CD14-positive monocyte (primary cell): ENCODE measurements around the gene CWC27. TPM values are rescaled to one million over a fixed set of nuclear protein-coding genes. Genes with fewer than 3 reads are reported as not detected.
A peak's percentile ranks its signal among the peaks of the same experiment; 100 is the strongest.

Source experiments
- DNase-seq, 3 donors: peaks; one replicate each; pipeline ENCODE4 v3.0.0-alpha.2; 2011 to 2022
- H2AFZ ChIP-seq: 2 replicates; pipeline ENCODE4 v1.6.0; 2012; ENCODE audit warnings: mild to moderate bottlenecking, low read depth, low read length, inconsistent platforms; ENCODE audit not compliant: insufficient read depth, poor library complexity, severe bottlenecking
- H3K27ac ChIP-seq, 2 donors: 1 replicate in 1 of 2; 2 replicates in 1 of 2; pipeline ENCODE4 v1.5.1; 2012 to 2013; ENCODE audit warnings: low read length in 2 of 2, control low read depth in 1 of 2, inconsistent platforms in 1 of 2, low read depth in 1 of 2, mild to moderate bottlenecking in 1 of 2
- H3K27me3 ChIP-seq, 2 donors: one replicate each; pipeline versions ENCODE4 v1.6.0 to v1.6.1; 2011 to 2013; ENCODE audit warnings: low read length in 2 of 2; ENCODE audit not compliant: control insufficient read depth in 2 of 2, insufficient read depth in 2 of 2
- H3K36me3 ChIP-seq, 2 donors: replicated peaks in 1 of 2; 1 replicate in 1 of 2; 2 replicates in 1 of 2; pipeline versions ENCODE4 v1.5.1 to v1.6.1; 2012 to 2013; ENCODE audit warnings: low read length in 2 of 2, control low read depth in 1 of 2, inconsistent platforms in 1 of 2, mild to moderate bottlenecking in 1 of 2; ENCODE audit not compliant: insufficient read depth in 2 of 2, control insufficient read depth in 1 of 2
- H3K4me1 ChIP-seq, 2 donors: 1 replicate in 1 of 2; 2 replicates in 1 of 2; pipeline versions ENCODE4 v1.5.1 to v1.6.1; 2012 to 2013; ENCODE audit warnings: low read length in 2 of 2, control low read depth in 1 of 2, inconsistent platforms in 1 of 2, mild to moderate bottlenecking in 1 of 2, moderate library complexity in 1 of 2; ENCODE audit not compliant: insufficient read depth in 2 of 2, control insufficient read depth in 1 of 2
- H3K4me2 ChIP-seq: replicated peaks from 2 replicates; pipeline ENCODE3; 2012; ENCODE audit warnings: low read length, moderate library complexity, mild to moderate bottlenecking; ENCODE audit not compliant: poor library complexity, severe bottlenecking; ENCODE audit errors: extremely low read depth
- H3K4me3 ChIP-seq, 3 experiments: fragments of 200-600 bp in 1 of 3; sonication (generic) in 1 of 3; replicated peaks in 1 of 3; 1 replicate in 2 of 3; 2 replicates in 1 of 3; pipeline ENCODE4 v1.5.1; 2011 to 2013; ENCODE audit warnings: low read length in 3 of 3, mild to moderate bottlenecking in 3 of 3, control low read depth in 2 of 3, low read depth in 2 of 3, inconsistent platforms in 1 of 3, moderate library complexity in 1 of 3
- H3K79me2 ChIP-seq: 2 replicates; pipeline ENCODE4 v1.6.0; 2012; ENCODE audit warnings: mild to moderate bottlenecking, control low read depth, inconsistent platforms, low read length, moderate library complexity; ENCODE audit not compliant: insufficient read depth
- H3K9ac ChIP-seq: 2 replicates; pipeline ENCODE4 v1.6.0; 2017; ENCODE audit warnings: low read length, mild to moderate bottlenecking; ENCODE audit not compliant: insufficient read depth, poor library complexity, severe bottlenecking
- H3K9me3 ChIP-seq, 2 donors: replicated peaks in 1 of 2; 1 replicate in 1 of 2; 2 replicates in 1 of 2; pipeline versions ENCODE4 v1.5.1 to v1.6.1; 2012 to 2013; ENCODE audit warnings: low read length in 2 of 2, control low read depth in 1 of 2; ENCODE audit not compliant: control insufficient read depth in 1 of 2, insufficient read depth in 1 of 2
- H4K20me1 ChIP-seq: 2 replicates; pipeline ENCODE4 v1.6.0; 2012; ENCODE audit warnings: mild to moderate bottlenecking, low read length, control low read depth, moderate library complexity; ENCODE audit not compliant: insufficient read depth
- H3K27ac Mint-ChIP-seq, 7 donors: one replicate each; pipeline ENCODE4 v1.8.0; 2020; ENCODE audit warnings: mild to moderate bottlenecking in 7 of 7, mixed read lengths in 7 of 7, moderate library complexity in 6 of 7, inconsistent platforms in 2 of 7
- H3K27me3 Mint-ChIP-seq, 3 donors: one replicate each; pipeline ENCODE4 v1.8.0; 2021 to 2022; ENCODE audit warnings: low read depth in 3 of 3, mild to moderate bottlenecking in 3 of 3, mixed read lengths in 3 of 3, moderate library complexity in 3 of 3, inconsistent platforms in 1 of 3
- H3K36me3 Mint-ChIP-seq, 2 donors: one replicate each; pipeline ENCODE4 v1.8.0; 2020; ENCODE audit warnings: mixed read lengths in 2 of 2, inconsistent platforms in 1 of 2, mild to moderate bottlenecking in 1 of 2
- H3K4me1 Mint-ChIP-seq: one replicate; pipeline ENCODE4 v1.8.0; 2020; ENCODE audit warnings: mild to moderate bottlenecking, mixed read lengths
- H3K4me3 Mint-ChIP-seq, 2 donors: one replicate each; pipeline ENCODE4 v1.8.0; 2020; ENCODE audit warnings: mild to moderate bottlenecking in 2 of 2, mixed read lengths in 2 of 2, moderate library complexity in 1 of 2
- H3K9me3 Mint-ChIP-seq, 7 donors: one replicate each; pipeline ENCODE4 v1.8.0; 2020 to 2022; ENCODE audit warnings: mixed read lengths in 7 of 7, mild to moderate bottlenecking in 6 of 7, moderate library complexity in 6 of 7, inconsistent platforms in 2 of 7
- WGBS: methylation state at CpG from one replicate; pipeline ENCODE4 v1.1.5; 2013; ENCODE audit warnings: missing lambda C conversion rate; ENCODE audit not compliant: insufficient coverage; 5-methylcytosine and 5-hydroxymethylcytosine counted together
- intact Hi-C, 2 donors: fragments of 100-400 bp; cut with micrococcal nuclease; formaldehyde crosslinking; loops; one replicate each; pipeline versions ENCODE4 v1.15.0 to v1.15.1; 2023
- polyA plus RNA-seq, 3 donors: library from polyadenylated mRNA; depleted of rRNA in 1 of 3; unstranded in 2 of 3; stranded (reverse) in 1 of 3; fragments of 300-500 nt in 2 of 3; fragments of >200 nt in 1 of 3; fragmentation: Illumina TruSeq in 2 of 3; gene quantifications; 1 replicate in 2 of 3; 2 replicates in 1 of 3; pipeline ENCODE4 v1.2.3, GENCODE V29; 2012 to 2021
- TF ChIP-seq, protein P1 (sequence below): fragments of 200-600 bp; IDR thresholded peaks from one replicate; pipeline ENCODE4 v1.8.0; 2022; ENCODE audit warnings: antibody characterized with exemption, mild to moderate bottlenecking

CWC27 gene
- polyA plus RNA-seq, 3 donors = 6.6 to 18.9 (median 14.5) TPM

DNA sequence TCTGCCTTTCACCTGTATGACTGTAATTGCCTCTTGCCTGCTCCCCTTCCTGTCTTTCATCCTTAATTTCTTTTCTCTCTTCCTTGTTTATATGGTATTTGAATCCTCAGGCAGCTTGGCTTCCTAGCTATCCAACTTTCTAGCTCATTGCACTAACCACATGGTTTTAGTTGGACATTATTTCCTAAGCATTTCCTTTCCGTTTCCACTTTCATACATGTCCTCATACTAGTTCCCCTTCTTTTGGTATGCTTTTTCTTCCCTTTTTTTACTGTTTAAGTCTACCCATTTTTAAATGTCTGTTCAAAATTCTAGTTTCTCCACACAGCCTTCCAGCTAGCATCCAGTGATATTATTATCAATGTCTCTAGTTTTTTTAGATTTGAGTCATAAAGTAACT, 6.6 kb downstream of the CWC27 start:
- Mint-ChIP-seq H3K27me3 (peaks cover 0 to 2% (median 0%) of the 10 kb centered on the region in 3 donors), H3K4me3 (peak overlapping the region in 1 of 2 donors; percentile 76), H3K4me1 (peaks cover 29% of the 10 kb centered on the region), H3K27ac (peak overlapping the region; percentile 63 to 87 (median 81)), H3K36me3 (peaks cover 15 to 17% of the 10 kb centered on the region in 2 donors), H3K9me3 (peaks cover 0 to 7% (median 3%) of the 10 kb centered on the region in 7 donors)
- no peaks in the 10 kb centered on the region for H3K27me3 ChIP-seq
- H3K4me3 ChIP-seq = peak overlapping the region in 1 of 3 experiments; percentile 6
- H3K9ac ChIP-seq = no peak overlapping the region
- H3K79me2 ChIP-seq = peaks cover 17% of the 10 kb centered on the region
- intact Hi-C loops = no loop called here
- H2AFZ ChIP-seq = no peak overlapping the region
- 11% methylated on average over 1 of the region's 1 CpG for WGBS
- H3K4me1 ChIP-seq = peaks cover 17 to 32% of the 10 kb centered on the region in 2 donors
- H3K36me3 ChIP-seq = peaks cover 0 to 10% of the 10 kb centered on the region in 2 donors
- peak overlapping the region; percentile 32 for H3K4me2 ChIP-seq
- peak; percentile 23 to 68 (median 54) for DNase-seq
- H3K9me3 ChIP-seq = no peaks in the 10 kb centered on the region
- H4K20me1 ChIP-seq = no peaks in the 10 kb centered on the region
- TF ChIP-seq, protein P1, sequence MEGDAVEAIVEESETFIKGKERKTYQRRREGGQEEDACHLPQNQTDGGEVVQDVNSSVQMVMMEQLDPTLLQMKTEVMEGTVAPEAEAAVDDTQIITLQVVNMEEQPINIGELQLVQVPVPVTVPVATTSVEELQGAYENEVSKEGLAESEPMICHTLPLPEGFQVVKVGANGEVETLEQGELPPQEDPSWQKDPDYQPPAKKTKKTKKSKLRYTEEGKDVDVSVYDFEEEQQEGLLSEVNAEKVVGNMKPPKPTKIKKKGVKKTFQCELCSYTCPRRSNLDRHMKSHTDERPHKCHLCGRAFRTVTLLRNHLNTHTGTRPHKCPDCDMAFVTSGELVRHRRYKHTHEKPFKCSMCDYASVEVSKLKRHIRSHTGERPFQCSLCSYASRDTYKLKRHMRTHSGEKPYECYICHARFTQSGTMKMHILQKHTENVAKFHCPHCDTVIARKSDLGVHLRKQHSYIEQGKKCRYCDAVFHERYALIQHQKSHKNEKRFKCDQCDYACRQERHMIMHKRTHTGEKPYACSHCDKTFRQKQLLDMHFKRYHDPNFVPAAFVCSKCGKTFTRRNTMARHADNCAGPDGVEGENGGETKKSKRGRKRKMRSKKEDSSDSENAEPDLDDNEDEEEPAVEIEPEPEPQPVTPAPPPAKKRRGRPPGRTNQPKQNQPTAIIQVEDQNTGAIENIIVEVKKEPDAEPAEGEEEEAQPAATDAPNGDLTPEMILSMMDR = no peak
- peak overlapping the region in 1 of 2 donors; percentile 40 for H3K27ac ChIP-seq

DNA sequence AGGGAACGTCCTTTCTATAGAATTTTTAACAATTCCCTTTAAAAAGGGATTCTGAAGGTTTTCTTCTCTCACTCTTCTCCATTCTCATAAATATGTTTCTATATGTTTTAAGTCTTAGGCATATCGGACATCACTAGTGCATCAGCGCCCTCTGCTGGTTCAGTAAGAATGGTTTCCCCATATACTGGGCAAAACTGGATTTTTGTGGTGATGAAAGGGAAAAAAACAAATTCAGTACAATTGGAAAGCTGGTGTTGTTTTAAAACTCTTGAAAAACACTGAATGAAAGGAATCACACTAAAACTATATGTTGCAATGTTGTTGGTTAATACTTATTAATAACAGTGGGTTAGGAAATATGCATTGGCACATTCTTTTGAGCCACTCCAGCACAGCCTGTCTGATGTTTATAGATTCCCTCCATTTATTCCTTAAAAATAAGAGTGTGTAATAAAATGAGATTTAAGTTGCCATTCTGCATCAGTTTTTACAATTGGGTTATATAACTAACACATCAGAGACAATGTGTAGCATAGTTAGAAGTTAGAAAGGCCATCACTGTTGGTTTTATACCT, 15.8 kb downstream of the CWC27 start:
- DNase-seq = peak; percentile 61 to 80 (median 74)
- Histone ChIP-seq H3K79me2 (no peaks in the 10 kb centered on the region), H2AFZ (no peak overlapping the region), H3K36me3 (peaks cover 13 to 39% of the 10 kb centered on the region in 2 donors), H3K4me1 (no peaks in the 10 kb centered on the region), H3K9ac (no peak overlapping the region), H3K9me3 (no peaks in the 10 kb centered on the region), H3K27me3 (no peaks in the 10 kb centered on the region), H3K27ac (no peak overlapping the region), H4K20me1 (no peaks in the 10 kb centered on the region), H3K4me3 (no peak overlapping the region), H3K4me2 (no peak overlapping the region)
- Mint-ChIP-seq H3K9me3 (peaks cover 0 to 7% (median 2%) of the 10 kb centered on the region in 7 donors), H3K27ac (no peak overlapping the region), H3K36me3 (peaks cover 20 to 26% of the 10 kb centered on the region in 2 donors), H3K4me1 (peaks cover 7% of the 10 kb centered on the region), H3K27me3 (peaks cover 0 to 2% (median 0%) of the 10 kb centered on the region in 3 donors), H3K4me3 (no peak overlapping the region)
- WGBS = no CpG with 5 or more reads among the region's 3 CpGs
- intact Hi-C loops = loop anchor here (5.0 kb wide), 1 partner anchor 147 kb away; no protein-coding TSS in a partner anchor
- TF ChIP-seq, protein P1 = peak; percentile 91
